Loucy (cell line): ENCODE measurements around the gene TMPRSS6.

Experiments used
- EZH2phosphoT487 ChIP-seq: fragments of 200-600 bp; IDR thresholded peaks from 2 replicates; pipeline ENCODE4 v1.6.1; 2018; ENCODE audit warnings: antibody characterized with exemption, mild to moderate bottlenecking, moderate library complexity, borderline replicate concordance
- TF ChIP-seq, protein P1 (sequence below): fragments of 200-600 bp; sonication (generic); conservative IDR thresholded peaks from 2 replicates; pipeline ENCODE4 v1.5.1; 2014; ENCODE audit warnings: mild to moderate bottlenecking, antibody characterized with exemption, low read length

DNA sequence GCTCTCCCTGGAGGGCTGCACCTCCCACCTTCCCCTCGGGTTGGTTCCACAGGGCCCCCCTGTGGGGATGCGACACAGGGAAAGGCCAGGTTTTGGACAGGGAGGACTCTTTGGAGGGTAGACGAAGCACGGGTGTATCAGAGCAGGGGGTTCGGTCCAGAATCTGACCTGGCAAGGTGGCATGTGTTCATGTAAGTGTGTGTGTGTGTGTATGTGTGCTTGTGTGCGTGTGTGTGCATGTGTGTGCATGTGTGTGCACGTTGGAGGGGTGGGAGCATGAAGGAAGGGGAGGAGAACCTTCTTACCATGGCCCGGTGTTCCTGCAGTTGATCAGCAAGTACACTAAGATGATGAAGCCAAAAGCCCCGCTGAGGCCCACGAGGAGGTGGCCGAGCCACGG lies 25.5 kb upstream of the TMPRSS6 start:
- TF ChIP-seq, protein P1, sequence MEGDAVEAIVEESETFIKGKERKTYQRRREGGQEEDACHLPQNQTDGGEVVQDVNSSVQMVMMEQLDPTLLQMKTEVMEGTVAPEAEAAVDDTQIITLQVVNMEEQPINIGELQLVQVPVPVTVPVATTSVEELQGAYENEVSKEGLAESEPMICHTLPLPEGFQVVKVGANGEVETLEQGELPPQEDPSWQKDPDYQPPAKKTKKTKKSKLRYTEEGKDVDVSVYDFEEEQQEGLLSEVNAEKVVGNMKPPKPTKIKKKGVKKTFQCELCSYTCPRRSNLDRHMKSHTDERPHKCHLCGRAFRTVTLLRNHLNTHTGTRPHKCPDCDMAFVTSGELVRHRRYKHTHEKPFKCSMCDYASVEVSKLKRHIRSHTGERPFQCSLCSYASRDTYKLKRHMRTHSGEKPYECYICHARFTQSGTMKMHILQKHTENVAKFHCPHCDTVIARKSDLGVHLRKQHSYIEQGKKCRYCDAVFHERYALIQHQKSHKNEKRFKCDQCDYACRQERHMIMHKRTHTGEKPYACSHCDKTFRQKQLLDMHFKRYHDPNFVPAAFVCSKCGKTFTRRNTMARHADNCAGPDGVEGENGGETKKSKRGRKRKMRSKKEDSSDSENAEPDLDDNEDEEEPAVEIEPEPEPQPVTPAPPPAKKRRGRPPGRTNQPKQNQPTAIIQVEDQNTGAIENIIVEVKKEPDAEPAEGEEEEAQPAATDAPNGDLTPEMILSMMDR: no peak
- TF ChIP-seq EZH2phosphoT487: no peak
